Epidermal melanocyte (primary cell): ENCODE measurements around the gene PCDHA10.
"Not testable (repeated sequence)": the region's sequence is repeated elsewhere in the genome, so short reads cannot be mapped to it uniquely, and the experiment has no call there.

Experiments
- DNase-seq: peaks from one replicate; pipeline ENCODE4 v3.0.0; 2011; ENCODE audit warnings: low spot score; ENCODE audit not compliant: insufficient read length

PCDHA10 gene

GRCh38 chr5:140840978-140841962, 14.4 kb upstream of the PCDHA10 start, which contains the start of gene PCDHA8:
PCDHA8 (plus strand) TSS chr5:140841187; CDS start chr5:140841322, 135 bp downstream.
- no peak for DNase-seq

DNA sequence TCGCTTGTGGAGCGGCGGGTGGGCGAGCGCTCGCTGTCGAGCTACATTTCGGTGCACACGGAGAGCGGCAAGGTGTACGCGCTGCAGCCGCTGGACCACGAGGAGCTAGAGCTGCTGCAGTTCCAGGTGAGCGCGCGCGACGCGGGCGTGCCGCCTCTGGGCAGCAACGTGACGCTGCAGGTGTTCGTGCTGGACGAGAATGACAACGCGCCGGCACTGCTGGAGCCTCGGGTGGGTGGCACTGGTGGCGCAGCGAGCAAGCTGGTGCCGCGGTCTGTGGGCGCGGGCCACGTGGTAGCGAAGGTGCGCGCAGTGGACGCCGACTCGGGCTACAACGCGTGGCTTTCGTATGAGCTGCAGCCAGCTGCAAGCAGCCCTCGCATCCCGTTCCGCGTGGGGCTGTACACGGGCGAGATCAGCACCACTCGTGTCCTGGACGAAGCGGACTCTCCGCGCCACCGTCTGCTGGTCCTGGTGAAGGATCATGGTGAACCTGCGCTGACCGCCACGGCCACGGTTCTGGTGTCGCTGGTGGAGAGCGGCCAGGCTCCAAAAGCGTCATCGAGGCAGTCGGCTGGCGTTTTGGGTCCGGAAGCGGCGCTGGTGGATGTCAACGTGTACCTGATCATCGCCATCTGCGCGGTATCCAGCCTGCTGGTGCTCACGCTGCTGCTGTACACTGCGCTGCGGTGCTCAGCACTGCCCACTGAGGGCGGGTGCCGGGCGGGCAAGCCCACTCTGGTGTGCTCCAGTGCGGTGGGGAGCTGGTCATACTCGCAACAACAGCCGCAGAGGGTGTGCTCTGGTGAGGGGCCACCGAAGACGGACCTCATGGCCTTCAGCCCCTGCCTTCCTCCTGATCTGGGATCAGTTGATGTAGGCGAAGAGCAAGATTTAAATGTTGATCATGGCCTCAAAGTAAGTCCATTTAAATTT, 12.6 kb upstream of the PCDHA10 start:
- DNase-seq, result no peak

- not testable (repeated sequence) for DNase-seq
Measured at GRCh38 chr5:140848139-140849102, 7.3 kb upstream of the PCDHA10 start, which contains the start of gene PCDHA9. PCDHA9 (plus strand) TSS chr5:140848382; CDS start chr5:140848496, 114 bp downstream.

DNA sequence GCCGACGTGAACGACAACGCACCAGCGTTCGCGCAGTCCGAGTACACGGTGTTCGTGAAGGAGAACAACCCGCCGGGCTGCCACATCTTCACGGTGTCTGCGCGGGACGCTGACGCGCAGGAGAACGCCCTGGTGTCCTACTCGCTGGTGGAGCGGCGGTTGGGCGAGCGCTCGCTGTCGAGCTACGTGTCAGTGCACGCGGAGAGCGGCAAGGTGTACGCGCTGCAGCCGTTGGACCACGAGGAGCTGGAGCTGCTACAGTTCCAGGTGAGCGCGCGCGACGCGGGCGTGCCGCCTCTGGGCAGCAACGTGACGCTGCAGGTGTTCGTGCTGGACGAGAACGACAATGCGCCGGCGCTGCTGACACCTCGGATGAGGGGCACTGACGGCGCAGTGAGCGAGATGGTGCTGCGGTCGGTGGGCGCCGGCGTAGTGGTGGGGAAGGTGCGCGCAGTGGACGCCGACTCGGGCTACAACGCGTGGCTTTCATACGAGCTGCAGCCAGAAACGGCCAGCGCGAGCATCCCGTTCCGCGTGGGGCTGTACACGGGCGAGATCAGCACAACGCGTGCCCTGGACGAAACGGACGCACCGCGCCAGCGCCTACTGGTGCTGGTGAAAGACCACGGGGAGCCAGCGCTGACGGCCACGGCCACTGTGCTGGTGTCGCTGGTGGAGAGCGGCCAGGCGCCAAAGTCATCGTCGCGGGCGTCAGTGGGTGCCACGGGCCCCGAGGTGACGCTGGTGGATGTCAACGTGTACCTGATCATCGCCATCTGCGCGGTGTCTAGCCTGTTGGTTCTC, 5.7 kb upstream of the PCDHA10 start:
- DNase-seq, result not testable (repeated sequence)

- no peak for DNase-seq
Measured at GRCh38 chr5:140857177-140857986, 1.7 kb downstream of the PCDHA10 start.

DNA sequence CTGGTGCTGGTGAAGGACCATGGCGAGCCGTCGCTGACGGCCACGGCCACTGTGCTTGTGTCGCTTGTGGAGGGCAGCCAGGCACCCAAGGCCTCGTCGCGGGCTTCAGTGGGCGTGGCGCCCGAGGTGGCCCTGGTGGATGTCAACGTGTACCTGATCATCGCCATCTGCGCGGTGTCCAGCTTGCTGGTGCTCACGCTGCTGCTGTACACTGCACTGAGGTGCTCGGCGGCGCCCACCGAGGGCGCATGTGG, 2.2 kb downstream of the PCDHA10 start:
- DNase-seq, result no peak

- DNase-seq, result no peak
Measured at GRCh38 chr5:140862441-140863295, 7.0 kb downstream of the PCDHA10 start.

DNA sequence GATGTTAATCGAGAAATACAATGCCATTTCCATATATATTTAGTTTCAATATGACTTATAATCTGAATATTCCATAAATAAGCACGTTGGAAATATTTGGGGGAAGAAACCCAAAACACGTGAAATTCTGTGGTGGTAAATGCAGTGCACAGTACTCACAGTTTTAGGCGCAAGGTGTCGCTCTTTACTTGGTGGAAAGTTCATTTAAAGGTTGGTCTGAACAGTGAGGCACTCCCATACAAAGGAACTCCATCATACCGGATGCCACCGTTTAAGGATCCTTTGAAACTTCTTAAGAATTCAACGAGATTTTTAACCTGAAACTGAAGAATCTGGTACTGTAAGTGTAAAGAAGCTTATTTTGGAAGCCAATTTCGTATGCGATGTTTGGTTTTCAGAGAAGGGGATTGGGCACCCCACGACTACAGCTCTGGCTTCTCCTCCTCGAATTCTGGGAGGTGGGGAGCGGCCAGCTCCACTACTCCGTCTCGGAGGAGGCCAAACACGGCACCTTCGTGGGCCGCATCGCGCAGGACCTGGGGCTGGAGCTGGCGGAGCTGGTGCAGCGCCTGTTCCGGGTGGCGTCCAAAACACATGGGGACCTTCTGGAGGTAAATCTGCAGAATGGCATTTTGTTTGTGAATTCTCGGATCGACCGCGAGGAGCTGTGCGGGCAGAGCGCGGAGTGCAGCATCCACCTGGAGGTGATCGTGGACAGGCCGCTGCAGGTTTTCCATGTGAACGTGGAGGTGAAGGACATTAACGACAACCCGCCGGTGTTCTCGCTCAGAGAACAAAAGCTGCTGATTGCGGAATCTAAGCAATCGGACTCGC, 13.2 kb downstream of the PCDHA10 start, which contains the start of gene PCDHA11:
PCDHA11 (plus strand) TSS at position 237 of the 834 bp plus-strand sequence; CDS start at position 384, 147 bp downstream.
- no peak for DNase-seq

- DNase-seq, result no peak
Measured at GRCh38 chr5:140869555-140869886, 13.8 kb downstream of the PCDHA10 start.

- DNase-seq, result no peak
Measured at GRCh38 chr5:140870221-140871201, 14.8 kb downstream of the PCDHA10 start.

DNA sequence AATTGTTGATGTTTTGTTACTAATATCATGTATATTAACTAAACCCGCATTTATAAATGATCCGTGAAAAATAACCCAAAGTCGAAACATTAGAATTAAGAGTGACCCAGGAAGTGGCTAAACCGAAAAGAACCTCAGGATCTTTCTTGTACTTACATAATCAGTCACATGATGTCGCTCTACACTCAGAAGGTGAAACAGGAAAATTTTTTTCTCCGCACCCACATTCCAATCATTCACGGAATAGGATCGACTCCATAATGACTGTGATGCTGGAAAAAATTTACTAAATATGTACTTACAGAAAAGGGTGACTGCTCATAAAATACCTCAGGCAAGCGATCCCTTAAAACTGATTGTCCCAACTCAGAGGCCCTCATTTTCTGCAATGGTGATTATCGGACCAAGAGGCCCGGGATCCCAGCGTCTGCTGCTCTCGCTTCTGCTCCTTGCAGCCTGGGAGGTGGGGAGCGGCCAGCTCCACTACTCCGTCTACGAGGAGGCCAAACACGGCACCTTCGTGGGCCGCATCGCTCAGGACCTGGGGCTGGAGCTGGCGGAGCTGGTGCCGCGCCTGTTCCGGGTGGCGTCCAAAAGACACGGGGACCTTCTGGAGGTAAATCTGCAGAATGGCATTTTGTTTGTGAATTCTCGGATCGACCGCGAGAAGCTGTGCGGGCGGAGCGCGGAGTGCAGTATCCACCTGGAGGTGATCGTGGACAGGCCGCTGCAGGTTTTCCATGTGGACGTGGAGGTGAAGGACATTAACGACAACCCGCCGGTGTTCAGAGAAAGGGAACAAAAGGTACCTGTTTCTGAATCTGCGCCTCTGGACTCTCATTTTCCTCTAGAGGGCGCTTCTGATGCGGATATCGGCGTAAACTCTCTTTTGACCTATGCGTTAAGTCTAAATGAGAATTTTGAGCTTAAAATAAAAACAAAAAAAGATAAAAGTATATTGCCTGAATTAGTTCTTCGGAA, 19.7 kb downstream of the PCDHA10 start, which contains the start of gene PCDHA12:
PCDHA12 (plus strand) TSS at position 224 of the 981 bp plus-strand sequence; CDS start at position 389, 165 bp downstream.
- no peak for DNase-seq

GRCh38 chr5:140876541-140877261, 21.0 kb downstream of the PCDHA10 start:
- not testable (repeated sequence) for DNase-seq

DNA sequence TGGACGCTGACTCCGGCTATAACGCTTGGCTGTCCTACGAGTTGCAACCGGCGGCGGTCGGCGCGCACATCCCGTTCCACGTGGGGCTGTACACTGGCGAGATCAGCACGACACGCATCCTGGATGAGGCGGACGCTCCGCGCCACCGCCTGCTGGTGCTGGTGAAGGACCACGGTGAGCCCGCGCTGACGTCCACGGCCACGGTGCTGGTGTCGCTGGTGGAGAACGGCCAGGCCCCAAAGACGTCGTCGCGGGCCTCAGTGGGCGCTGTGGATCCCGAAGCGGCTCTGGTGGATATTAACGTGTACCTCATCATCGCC, 21.5 kb downstream of the PCDHA10 start:
- DNase-seq, result no peak
